GM12872 (cell line): ENCODE measurements around the gene PRSS8.

ENCODE experiments used
- TF ChIP-seq, protein P1 (sequence below): IDR thresholded peaks from 3 replicates; pipeline ENCODE4 v1.5.1; 2011; ENCODE audit warnings: low read depth, mild to moderate bottlenecking, low read length, moderate library complexity; ENCODE audit not compliant: insufficient read depth

The PRSS8 gene

DNA sequence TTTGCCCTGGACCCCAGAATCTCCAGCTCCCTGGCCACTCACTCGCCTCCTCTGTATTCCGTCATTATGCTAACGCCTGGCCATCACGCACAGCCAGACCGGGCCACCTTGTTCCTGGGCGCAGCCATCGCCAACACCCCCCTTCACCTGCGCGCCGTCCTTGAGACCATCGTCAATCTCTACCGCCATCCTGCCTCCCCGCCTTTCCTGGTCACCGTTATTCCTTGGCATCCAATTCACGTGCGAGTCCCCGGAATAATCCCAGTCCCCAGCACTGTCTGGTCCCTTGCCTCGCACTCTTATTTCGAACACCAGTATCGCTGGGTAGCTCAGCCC, 41.5 kb downstream of the PRSS8 start:
- TF ChIP-seq, protein P1, sequence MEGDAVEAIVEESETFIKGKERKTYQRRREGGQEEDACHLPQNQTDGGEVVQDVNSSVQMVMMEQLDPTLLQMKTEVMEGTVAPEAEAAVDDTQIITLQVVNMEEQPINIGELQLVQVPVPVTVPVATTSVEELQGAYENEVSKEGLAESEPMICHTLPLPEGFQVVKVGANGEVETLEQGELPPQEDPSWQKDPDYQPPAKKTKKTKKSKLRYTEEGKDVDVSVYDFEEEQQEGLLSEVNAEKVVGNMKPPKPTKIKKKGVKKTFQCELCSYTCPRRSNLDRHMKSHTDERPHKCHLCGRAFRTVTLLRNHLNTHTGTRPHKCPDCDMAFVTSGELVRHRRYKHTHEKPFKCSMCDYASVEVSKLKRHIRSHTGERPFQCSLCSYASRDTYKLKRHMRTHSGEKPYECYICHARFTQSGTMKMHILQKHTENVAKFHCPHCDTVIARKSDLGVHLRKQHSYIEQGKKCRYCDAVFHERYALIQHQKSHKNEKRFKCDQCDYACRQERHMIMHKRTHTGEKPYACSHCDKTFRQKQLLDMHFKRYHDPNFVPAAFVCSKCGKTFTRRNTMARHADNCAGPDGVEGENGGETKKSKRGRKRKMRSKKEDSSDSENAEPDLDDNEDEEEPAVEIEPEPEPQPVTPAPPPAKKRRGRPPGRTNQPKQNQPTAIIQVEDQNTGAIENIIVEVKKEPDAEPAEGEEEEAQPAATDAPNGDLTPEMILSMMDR, result no peak

DNA sequence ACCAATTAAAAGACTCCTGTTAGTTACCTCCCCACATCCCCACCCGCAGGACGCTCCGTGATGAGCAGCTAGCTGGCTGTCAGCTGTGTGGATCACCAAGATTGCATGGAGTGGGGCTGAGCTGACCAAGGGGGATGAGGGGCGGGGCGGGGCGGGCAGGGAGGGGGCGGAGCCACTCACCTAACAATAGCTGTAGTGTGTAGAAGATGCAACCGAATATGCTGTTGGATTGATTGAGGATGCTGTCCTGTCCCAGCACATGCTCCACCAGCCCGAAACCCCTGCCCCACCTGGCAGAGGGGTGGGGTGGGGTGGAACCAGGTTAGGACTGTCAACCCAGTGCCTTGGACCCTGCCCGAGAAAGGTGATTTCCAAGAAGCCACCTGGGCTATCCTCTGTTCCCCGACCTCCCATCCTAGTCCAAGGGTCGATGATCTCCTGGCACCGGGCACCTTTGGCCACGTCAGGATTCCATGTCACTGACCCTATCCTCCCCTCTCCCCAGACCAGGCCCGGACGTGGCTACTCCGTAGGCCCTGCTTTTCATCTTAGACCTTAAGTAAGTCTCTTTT, 42.3 kb downstream of the PRSS8 start:
- TF ChIP-seq, protein P1, result no peak

DNA sequence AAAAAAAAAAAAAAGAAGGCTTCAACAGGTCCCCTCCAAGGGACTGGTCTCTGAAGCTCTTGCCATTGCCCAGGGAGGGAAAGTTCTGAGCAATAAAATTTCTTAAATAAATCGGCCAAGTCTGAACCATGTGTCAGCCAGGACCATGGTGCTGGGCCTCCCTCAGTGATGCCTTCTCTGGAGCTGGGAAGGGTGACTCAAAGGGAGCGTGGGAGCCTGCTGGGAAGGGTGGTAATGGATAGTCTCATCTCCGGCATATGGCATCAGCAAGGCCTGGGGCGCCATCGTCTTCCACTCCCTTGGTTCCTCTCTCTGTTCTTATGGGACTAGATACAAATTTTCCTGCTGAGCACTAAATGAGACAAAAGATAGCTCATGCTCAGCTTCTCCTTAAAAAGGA, 43.2 kb downstream of the PRSS8 start:
- TF ChIP-seq, protein P1, result no peak

DNA sequence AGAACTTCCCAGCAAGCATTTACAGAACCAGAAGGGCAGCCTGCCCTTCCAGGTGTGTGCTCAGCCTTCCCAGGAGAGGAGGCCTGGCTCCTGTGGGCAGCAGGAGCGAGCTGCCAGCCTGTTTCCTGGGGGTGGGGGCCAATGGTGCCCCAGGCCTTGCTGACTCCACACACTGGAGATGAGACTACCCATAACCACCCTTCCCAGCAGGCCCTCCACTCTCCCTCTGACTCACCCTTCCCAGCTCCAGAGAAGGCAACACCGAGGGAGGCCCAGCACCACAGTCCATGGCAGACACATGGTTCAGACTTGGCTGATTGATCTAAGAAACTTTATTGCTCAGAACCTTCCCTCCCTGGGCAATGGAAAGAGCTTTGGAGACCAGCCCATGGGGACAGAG, 45.0 kb downstream of the PRSS8 start:
- TF ChIP-seq, protein P1, result no peak

DNA sequence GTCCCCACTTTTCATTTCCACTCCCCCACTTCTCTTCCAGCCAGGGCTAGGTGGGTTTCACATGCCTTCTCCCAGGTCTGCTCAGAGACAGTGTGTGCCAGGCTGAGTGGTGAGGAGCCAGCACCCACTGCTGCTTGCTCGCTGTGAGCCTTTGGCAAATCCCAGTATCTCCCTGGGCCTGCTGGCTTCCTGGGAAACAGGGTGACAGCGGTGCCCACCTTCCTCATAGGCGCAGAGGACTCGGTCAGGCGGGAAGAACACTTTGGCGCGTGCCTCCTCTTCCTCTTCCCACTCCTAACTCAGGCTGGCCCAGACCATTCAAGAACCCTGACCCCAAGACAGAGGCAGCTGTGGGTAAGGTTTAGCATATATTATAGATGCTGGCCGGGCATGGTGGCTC, 46.3 kb downstream of the PRSS8 start:
- TF ChIP-seq, protein P1, result no peak

DNA sequence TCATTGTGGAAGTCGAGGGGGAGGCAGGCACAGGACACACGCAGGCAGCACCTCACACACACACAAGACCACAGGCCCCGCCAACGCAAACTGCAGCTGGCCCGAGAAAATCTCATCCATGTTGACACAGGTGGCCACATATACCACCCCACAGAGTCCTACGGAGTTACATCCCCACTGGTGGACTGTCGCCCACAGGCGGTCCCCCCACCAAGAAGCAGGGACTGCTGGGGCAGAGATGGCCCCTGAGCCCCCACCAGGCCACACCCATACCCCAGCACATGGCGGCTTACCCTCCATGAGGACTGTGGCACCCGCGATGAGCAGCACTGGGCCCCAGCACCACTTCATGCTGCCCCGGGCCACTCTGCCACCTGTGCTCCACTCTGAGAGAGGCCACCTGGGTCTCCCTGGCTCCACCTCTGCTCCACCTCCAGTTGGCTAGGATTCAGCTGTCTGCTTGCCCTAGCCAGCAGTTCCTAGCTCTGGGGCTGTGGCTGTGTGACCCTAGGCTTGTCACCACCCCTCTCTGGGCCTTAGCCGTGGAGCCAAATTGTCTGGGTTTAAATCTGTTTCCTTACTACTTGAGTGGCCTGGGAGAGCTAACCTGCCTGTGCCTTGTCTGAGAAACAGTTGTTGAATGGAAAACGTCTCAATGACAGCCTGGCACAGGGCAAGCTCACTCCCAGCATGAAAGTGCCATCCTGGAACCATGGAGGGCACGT, 46.9 kb downstream of the PRSS8 start, which contains the start of gene PRSS53:
Gene PRSS53 (minus strand): TSS at position 485 of the 725 bp plus-strand sequence. CDS start 134 bp downstream, at position 351.
- TF ChIP-seq, protein P1, result no peak

DNA sequence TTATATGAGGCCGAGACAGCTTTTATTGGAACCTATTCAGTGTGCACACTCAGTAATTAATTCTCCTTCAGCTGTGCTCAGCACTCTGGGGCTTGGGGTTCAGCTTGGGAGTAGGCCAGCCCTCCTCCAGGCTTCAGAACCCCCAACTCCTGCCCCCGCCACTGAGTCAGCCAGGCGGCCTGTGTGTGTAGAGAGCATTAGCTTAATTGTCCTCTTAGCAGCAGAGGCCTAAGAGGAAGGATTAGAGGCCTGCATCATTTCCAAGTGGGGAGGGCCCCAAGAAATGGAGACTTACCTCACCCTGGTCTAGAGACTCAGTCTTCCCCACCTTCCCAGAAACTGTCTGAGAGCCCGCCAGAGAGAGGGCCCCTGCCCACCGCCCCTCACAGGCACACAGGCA, 47.6 kb downstream of the PRSS8 start:
- TF ChIP-seq, protein P1, result no peak
